Suprapubic skin (tissue), 4 donors: ENCODE measurements around the gene FAM98B.

Experiments used
- CTCF ChIP-seq, 2 donors: fragments of 200-600 bp in 1 of 2; fragments of 450-650 bp in 1 of 2; sonication (generic) in 1 of 2; IDR thresholded peaks; one replicate each; pipeline ENCODE4 v1.5.1; 2016 to 2019; ENCODE audit warnings: antibody characterized with exemption in 2 of 2, mild to moderate bottlenecking in 1 of 2, moderate library complexity in 1 of 2
- EP300 ChIP-seq: sonication (generic); formaldehyde crosslinking; IDR thresholded peaks from one replicate; pipeline ENCODE4 v1.6.1; 2017; ENCODE audit warnings: antibody characterized with exemption
- POLR2A ChIP-seq, 2 donors: fragments of 450-650 bp; IDR thresholded peaks; one replicate each; pipeline ENCODE4 v1.6.1; 2017; ENCODE audit warnings: antibody characterized with exemption in 2 of 2, mild to moderate bottlenecking in 2 of 2, moderate library complexity in 2 of 2
- POLR2AphosphoS5 ChIP-seq, 3 donors: sonication (generic); formaldehyde crosslinking; IDR thresholded peaks; one replicate each; pipeline ENCODE4 v1.6.1; 2017; ENCODE audit warnings: antibody characterized with exemption in 3 of 3

DNA sequence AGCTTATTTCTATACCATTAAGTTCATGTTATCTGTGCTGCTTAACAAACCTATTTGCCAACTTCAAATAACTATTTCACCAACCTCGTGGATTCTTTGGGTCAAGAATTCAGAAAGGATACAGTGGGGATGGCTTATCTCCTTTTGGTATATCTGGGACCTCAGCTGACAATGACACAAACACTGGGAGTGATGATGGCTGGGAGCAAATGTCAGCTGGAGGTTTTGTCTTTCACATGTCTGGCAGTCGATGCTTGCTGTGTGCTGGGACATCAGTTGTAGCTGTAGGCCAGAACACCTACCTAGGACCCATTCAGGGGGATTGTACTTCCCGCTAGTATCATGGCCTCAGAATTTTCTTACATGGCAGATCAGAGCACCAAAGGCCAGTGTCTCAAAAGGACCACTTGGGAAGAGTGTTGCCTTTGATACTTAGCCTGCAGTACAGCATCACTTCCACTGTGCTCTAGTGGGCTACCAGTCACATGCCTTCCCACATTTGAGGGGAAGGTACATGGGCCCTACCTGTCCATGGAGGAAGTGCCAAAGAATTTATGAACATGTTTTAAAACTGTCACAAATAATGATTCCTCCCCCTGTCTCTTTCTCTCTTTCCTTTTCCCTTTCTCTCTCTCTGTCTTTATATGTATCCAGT lies 23.7 kb upstream of the FAM98B start:
- TF ChIP-seq CTCF (IDR thresholded peaks at IDR 0.05) (no peak), POLR2A (IDR thresholded peaks at IDR 0.05) (no peak), EP300 (no peak), POLR2AphosphoS5 (IDR thresholded peaks at IDR 0.05) (no peak)
